Effector memory CD8-positive, alpha-beta T cell (primary cell): ENCODE results near the gene ZNF195.
"Not testable (repeated sequence)": the region's sequence is repeated elsewhere in the genome, so short reads cannot be mapped to it uniquely, and the experiment has no call there.

Experiments
- ATAC-seq: fragments of 150-1000 bp; cut with Tn5 transposase; replicated peaks from 2 replicates; pipeline ENCODE4 v1.10.0; 2021; ENCODE audit warnings: mild to moderate bottlenecking, moderate library complexity
- DNase-seq, 3 experiments: peaks; one replicate each; pipeline ENCODE4 v3.0.0; 2021
- H3K27ac Mint-ChIP-seq, 2 donors: one replicate each; pipeline ENCODE4 v1.8.0; 2022; ENCODE audit warnings: mild to moderate bottlenecking in 2 of 2, mixed read lengths in 2 of 2, moderate library complexity in 2 of 2
- H3K27me3 Mint-ChIP-seq, 2 donors: one replicate each; pipeline ENCODE4 v1.8.0; 2022; ENCODE audit warnings: mixed read lengths in 2 of 2
- H3K36me3 Mint-ChIP-seq: one replicate; pipeline ENCODE4 v1.8.0; 2022; ENCODE audit warnings: mild to moderate bottlenecking, moderate library complexity, mixed read lengths; ENCODE audit not compliant: insufficient read depth
- H3K4me1 Mint-ChIP-seq, 2 donors: one replicate each; pipeline ENCODE4 v1.8.0; 2022; ENCODE audit warnings: low read depth in 2 of 2, mixed read lengths in 2 of 2
- H3K4me3 Mint-ChIP-seq, 2 donors: one replicate each; pipeline ENCODE4 v1.8.0; 2022; ENCODE audit warnings: mild to moderate bottlenecking in 2 of 2, mixed read lengths in 2 of 2, moderate library complexity in 2 of 2
- H3K9me3 Mint-ChIP-seq, 2 donors: one replicate each; pipeline ENCODE4 v1.8.0; 2022; ENCODE audit warnings: mixed read lengths in 2 of 2

Gene ZNF195

GRCh38 chr11:3412837-3413236 lies 33.9 kb upstream of the ZNF195 start:
- ATAC-seq: no peak
- no peak overlapping the region for H3K27ac Mint-ChIP-seq
- H3K9me3 Mint-ChIP-seq: no peaks in the 10 kb centered on the region
- peaks cover 5 to 6% of the 10 kb centered on the region in 2 donors for H3K4me1 Mint-ChIP-seq
- H3K36me3 Mint-ChIP-seq: no peaks in the 10 kb centered on the region
- no peak for DNase-seq
- H3K4me3 Mint-ChIP-seq: no peak overlapping the region
- H3K27me3 Mint-ChIP-seq: no peaks in the 10 kb centered on the region

- H3K9me3 Mint-ChIP-seq, ATAC-seq, H3K36me3 Mint-ChIP-seq, H3K27me3 Mint-ChIP-seq, H3K4me3 Mint-ChIP-seq, H3K27ac Mint-ChIP-seq, H3K4me1 Mint-ChIP-seq: not testable (repeated sequence)
- peak; percentile 70 to 79 (median 75) for DNase-seq
Observed at GRCh38 chr11:3408722-3409121, 29.8 kb upstream of the ZNF195 start.

GRCh38 chr11:3408058-3408605 lies 29.2 kb upstream of the ZNF195 start:
- H3K9me3 Mint-ChIP-seq, DNase-seq, H3K4me1 Mint-ChIP-seq, H3K36me3 Mint-ChIP-seq, ATAC-seq, H3K27me3 Mint-ChIP-seq, H3K27ac Mint-ChIP-seq, H3K4me3 Mint-ChIP-seq: not testable (repeated sequence)

GRCh38 chr11:3406937-3407336 lies 28.0 kb upstream of the ZNF195 start:
- not testable (repeated sequence) for H3K4me3 Mint-ChIP-seq, H3K27ac Mint-ChIP-seq, ATAC-seq, DNase-seq, H3K27me3 Mint-ChIP-seq, H3K4me1 Mint-ChIP-seq, H3K36me3 Mint-ChIP-seq, H3K9me3 Mint-ChIP-seq

- H3K36me3 Mint-ChIP-seq, DNase-seq, H3K4me3 Mint-ChIP-seq, ATAC-seq, H3K9me3 Mint-ChIP-seq, H3K4me1 Mint-ChIP-seq, H3K27ac Mint-ChIP-seq, H3K27me3 Mint-ChIP-seq: not testable (repeated sequence)
Observed at GRCh38 chr11:3406223-3406875, 27.4 kb upstream of the ZNF195 start.

GRCh38 chr11:3404076-3404925 lies 25.4 kb upstream of the ZNF195 start:
- not testable (repeated sequence) for ATAC-seq, H3K4me3 Mint-ChIP-seq, H3K27ac Mint-ChIP-seq, H3K36me3 Mint-ChIP-seq, H3K9me3 Mint-ChIP-seq, DNase-seq, H3K27me3 Mint-ChIP-seq, H3K4me1 Mint-ChIP-seq

- not testable (repeated sequence) for ATAC-seq, H3K27ac Mint-ChIP-seq, H3K27me3 Mint-ChIP-seq, H3K9me3 Mint-ChIP-seq, DNase-seq, H3K36me3 Mint-ChIP-seq, H3K4me3 Mint-ChIP-seq, H3K4me1 Mint-ChIP-seq
Observed at GRCh38 chr11:3402861-3403250, 23.9 kb upstream of the ZNF195 start.

- not testable (repeated sequence) for DNase-seq, H3K9me3 Mint-ChIP-seq, H3K4me1 Mint-ChIP-seq, H3K4me3 Mint-ChIP-seq, H3K27ac Mint-ChIP-seq, H3K36me3 Mint-ChIP-seq, H3K27me3 Mint-ChIP-seq, ATAC-seq
Observed at GRCh38 chr11:3402181-3402860, 23.4 kb upstream of the ZNF195 start.

- H3K27ac Mint-ChIP-seq, ATAC-seq, H3K36me3 Mint-ChIP-seq, H3K27me3 Mint-ChIP-seq, DNase-seq, H3K9me3 Mint-ChIP-seq, H3K4me3 Mint-ChIP-seq, H3K4me1 Mint-ChIP-seq: not testable (repeated sequence)
Observed at GRCh38 chr11:3401052-3401451, 22.1 kb upstream of the ZNF195 start.

GRCh38 chr11:3398509-3398908 lies 19.6 kb upstream of the ZNF195 start:
- not testable (repeated sequence) for H3K27ac Mint-ChIP-seq, H3K9me3 Mint-ChIP-seq, DNase-seq, H3K4me1 Mint-ChIP-seq, H3K36me3 Mint-ChIP-seq, ATAC-seq, H3K4me3 Mint-ChIP-seq
- H3K27me3 Mint-ChIP-seq: peaks cover 11 to 14% of the 10 kb centered on the region in 2 donors

- H3K27me3 Mint-ChIP-seq: peaks cover 15 to 17% of the 10 kb centered on the region in 2 donors
Observed at GRCh38 chr11:3398106-3398505, 19.2 kb upstream of the ZNF195 start.

GRCh38 chr11:3397210-3397609 lies 18.3 kb upstream of the ZNF195 start:
- H3K36me3 Mint-ChIP-seq, H3K27ac Mint-ChIP-seq, H3K9me3 Mint-ChIP-seq, ATAC-seq, DNase-seq, H3K4me1 Mint-ChIP-seq, H3K4me3 Mint-ChIP-seq: not testable (repeated sequence)
- H3K27me3 Mint-ChIP-seq: peaks cover 23 to 26% of the 10 kb centered on the region in 2 donors

More at GRCh38 chr11:3398106-3398505, 19.2 kb upstream of the ZNF195 start:
- H3K36me3 Mint-ChIP-seq, ATAC-seq, H3K9me3 Mint-ChIP-seq, DNase-seq, H3K4me3 Mint-ChIP-seq, H3K4me1 Mint-ChIP-seq, H3K27ac Mint-ChIP-seq: not testable (repeated sequence)

- H3K4me1 Mint-ChIP-seq, H3K36me3 Mint-ChIP-seq, ATAC-seq, H3K4me3 Mint-ChIP-seq, DNase-seq, H3K9me3 Mint-ChIP-seq, H3K27ac Mint-ChIP-seq: not testable (repeated sequence)
- peaks cover 32 to 42% of the 10 kb centered on the region in 2 donors for H3K27me3 Mint-ChIP-seq
Observed at GRCh38 chr11:3395468-3395867, 16.5 kb upstream of the ZNF195 start.
